ENCODE measurements around the gene TBC1D21.

TBC1D21 gene

GRCh38 chr15:73912030-73912596 lies 38.7 kb downstream of the TBC1D21 start:
- Mint-ChIP-seq H3K27ac (no peak overlapping the region), H3K9me3 (peaks cover 4% of the 10 kb centered on the region), H3K27me3 (ENCODE audit: low read depth) (no peaks in the 10 kb centered on the region), H3K4me3 (no peak overlapping the region), H3K36me3 (ENCODE audit: low read depth) (peaks cover 9% of the 10 kb centered on the region), H3K4me1 (peaks cover 21% of the 10 kb centered on the region)
- TF ChIP-seq CTCF (IDR thresholded peaks at IDR 0.05; ENCODE audit: unreplicated experiment in 3 of 3) = no peak

- peaks cover 29% of the 10 kb centered on the region for H3K36me3 Mint-ChIP-seq (ENCODE audit: low read depth)
- no peak for TF ChIP-seq CTCF (IDR thresholded peaks at IDR 0.05; ENCODE audit: unreplicated experiment in 3 of 3)
- H3K27me3 Mint-ChIP-seq (ENCODE audit: low read depth) = no peaks in the 10 kb centered on the region
- H3K27ac Mint-ChIP-seq = no peak overlapping the region
- H3K4me1 Mint-ChIP-seq = peaks cover 10% of the 10 kb centered on the region
- peaks cover 11% of the 10 kb centered on the region for H3K9me3 Mint-ChIP-seq
- no peak overlapping the region for H3K4me3 Mint-ChIP-seq
These were observed 40.8 kb downstream of the TBC1D21 start for GRCh38 chr15:73914145-73914544.

- Mint-ChIP-seq H3K36me3 (ENCODE audit: low read depth) (peaks cover 29% of the 10 kb centered on the region), H3K27ac (peak overlapping the region in 1 of 3 experiments; percentile 53), H3K9me3 (peaks cover 11% of the 10 kb centered on the region), H3K4me1 (peaks cover 12% of the 10 kb centered on the region), H3K4me3 (no peak overlapping the region), H3K27me3 (ENCODE audit: low read depth) (no peaks in the 10 kb centered on the region)
- no peak for TF ChIP-seq CTCF (IDR thresholded peaks at IDR 0.05; ENCODE audit: unreplicated experiment in 3 of 3)
These were observed 41.7 kb downstream of the TBC1D21 start for GRCh38 chr15:73915082-73915481.

- Mint-ChIP-seq H3K27me3 (ENCODE audit: low read depth) (no peaks in the 10 kb centered on the region), H3K4me1 (peaks cover 37% of the 10 kb centered on the region), H3K4me3 (no peak overlapping the region), H3K9me3 (peaks cover 11% of the 10 kb centered on the region), H3K36me3 (ENCODE audit: low read depth) (peaks cover 29% of the 10 kb centered on the region), H3K27ac (no peak overlapping the region)
- no peak for TF ChIP-seq CTCF (IDR thresholded peaks at IDR 0.05; ENCODE audit: unreplicated experiment in 3 of 3)
These were observed 45.4 kb downstream of the TBC1D21 start for GRCh38 chr15:73918784-73919183.

GRCh38 chr15:73919706-73920105 lies 46.3 kb downstream of the TBC1D21 start:
- peak overlapping the region; percentile 33 to 83 (median 80) for H3K27ac Mint-ChIP-seq

More at GRCh38 chr15:73919706-73920105, 46.3 kb downstream of the TBC1D21 start:
- Mint-ChIP-seq H3K9me3 (peaks cover 11% of the 10 kb centered on the region), H3K27me3 (ENCODE audit: low read depth) (peaks cover 3% of the 10 kb centered on the region), H3K4me3 (no peak overlapping the region), H3K36me3 (ENCODE audit: low read depth) (peaks cover 29% of the 10 kb centered on the region), H3K4me1 (peaks cover 47% of the 10 kb centered on the region)
- no peak for TF ChIP-seq CTCF (IDR thresholded peaks at IDR 0.05; ENCODE audit: unreplicated experiment in 3 of 3)
